ENCODE measurements around the gene ADAMTS4.
"Not testable (repeated sequence)": the region's sequence is repeated elsewhere in the genome, so short reads cannot be mapped to it uniquely, and the experiment has no call there.

The ADAMTS4 gene

DNA sequence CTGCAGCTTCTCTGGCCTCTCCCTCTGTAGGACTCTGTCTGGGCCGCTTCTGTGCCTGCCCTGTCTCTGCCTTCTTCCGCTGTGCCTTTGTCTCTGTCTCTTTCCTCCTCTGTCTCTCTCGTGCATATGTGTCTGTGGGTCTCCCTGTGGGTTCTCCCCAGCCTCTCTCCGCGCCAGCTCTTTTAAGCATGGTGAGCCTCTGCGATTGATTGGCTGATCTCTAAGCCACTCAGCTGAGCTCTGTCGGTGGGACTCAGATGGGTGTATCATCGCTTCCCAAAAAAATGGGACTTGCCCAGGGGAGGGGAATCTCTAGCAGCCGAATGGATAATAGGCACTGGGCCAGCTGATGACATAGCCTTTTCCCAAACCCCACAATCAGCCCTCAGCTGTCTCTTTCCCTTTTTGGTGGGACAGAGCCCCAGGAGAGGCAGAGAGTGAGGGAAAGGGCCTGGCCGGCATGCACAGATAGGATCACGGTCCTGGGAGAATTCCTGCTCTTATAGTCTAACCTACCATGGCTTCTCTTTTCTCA, at the start of gene ADAMTS4:
ADAMTS4 (minus strand) TSS at position 158 of the 535 bp plus-strand sequence. CDS start 427 bp downstream, outside the sequence.
- DNase-seq = peak; percentile 94

GRCh38 chr1:161244888-161245287, 46.0 kb upstream of the ADAMTS4 start:
- DNase-seq = no peak

DNA sequence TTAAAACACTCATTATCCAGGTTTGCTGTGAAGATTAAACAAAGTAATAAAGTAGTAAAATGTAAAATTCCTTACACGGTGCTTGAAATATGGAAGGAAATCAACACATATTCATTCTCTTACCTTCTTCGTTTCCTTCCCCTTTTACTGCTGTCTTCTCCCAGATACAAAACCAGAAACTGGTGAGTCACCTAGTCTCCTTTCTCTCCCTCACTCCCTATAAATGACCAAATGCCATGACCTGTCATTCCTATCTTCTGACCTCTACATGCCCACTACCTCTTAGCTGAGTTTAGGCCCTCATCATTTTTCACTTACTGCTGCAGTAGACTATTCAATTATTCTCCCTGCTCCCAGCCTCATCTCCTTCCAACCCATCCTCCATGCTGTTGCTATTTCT, 43.5 kb upstream of the ADAMTS4 start:
- DNase-seq = peak; percentile 53

GRCh38 chr1:161241682-161242081, 42.8 kb upstream of the ADAMTS4 start:
- DNase-seq = no peak

DNA sequence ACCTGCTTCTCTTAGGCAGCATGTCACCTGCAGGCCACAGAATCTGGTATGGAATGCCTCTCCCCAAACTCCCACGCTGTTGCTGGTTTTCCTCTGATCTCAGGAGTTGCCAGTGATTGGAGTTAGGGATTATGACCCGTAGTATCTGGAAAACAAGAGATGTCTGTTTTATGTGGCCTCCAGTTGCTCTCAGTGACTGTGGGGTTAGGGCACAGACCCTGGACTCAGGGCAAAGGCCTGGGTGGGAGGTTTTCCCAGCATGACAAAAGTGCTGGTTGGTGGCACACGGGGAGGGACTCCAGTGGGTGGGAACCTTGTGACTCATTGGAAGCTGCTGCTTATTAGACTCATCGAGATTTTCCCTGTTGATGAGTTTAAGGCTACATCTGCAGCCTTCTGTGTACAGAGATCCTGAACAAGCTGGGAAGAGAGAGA, 39.2 kb upstream of the ADAMTS4 start, which contains the start of gene NR1I3:
NR1I3 (minus strand) TSS at position 165 of the 435 bp plus-strand sequence. CDS start 1,638 bp downstream, outside the sequence.
- DNase-seq = no peak

DNA sequence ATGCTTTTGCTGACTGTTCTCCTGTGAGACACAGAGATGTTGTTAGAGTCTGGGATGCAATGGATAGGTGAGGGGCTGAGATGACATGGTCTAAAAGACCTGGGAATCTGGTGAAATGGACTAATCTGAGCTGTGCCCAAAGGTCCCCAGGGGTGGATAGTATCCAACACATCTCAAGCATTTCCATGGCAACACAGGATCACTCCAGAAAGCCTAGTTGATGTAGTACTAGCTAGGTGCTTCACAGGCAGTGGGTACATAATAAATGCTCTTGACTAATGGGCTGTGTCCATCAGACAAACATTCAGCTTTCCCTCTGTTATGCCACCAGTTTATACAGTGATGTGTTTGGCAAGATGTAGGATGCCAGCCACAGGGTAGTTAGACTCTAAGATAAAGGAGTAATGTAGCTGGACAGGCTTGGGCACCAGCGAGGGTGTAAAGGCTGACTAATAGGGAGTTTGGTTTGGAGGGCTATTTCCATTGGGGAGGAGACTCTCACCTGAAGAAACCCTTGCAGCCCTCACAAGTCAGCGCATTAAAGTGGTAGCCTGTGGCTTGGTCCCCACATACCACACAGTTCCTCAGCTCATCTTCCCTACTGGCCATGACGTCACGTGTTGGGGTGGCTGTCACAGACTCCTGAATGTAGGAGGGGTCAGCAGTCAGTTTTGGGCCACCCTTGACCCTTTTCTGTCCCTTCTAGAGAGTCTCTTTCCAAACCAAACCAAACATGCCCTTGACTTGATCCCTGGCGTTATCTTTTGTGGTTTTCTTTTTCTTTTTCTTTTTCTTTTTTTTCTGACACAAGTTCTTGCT, 37.3 kb upstream of the ADAMTS4 start:
- no peak for DNase-seq

GRCh38 chr1:161233102-161233501, 34.2 kb upstream of the ADAMTS4 start:
- DNase-seq = no peak

- no peak for DNase-seq
These were observed 31.9 kb upstream of the ADAMTS4 start for GRCh38 chr1:161230762-161231161.

DNA sequence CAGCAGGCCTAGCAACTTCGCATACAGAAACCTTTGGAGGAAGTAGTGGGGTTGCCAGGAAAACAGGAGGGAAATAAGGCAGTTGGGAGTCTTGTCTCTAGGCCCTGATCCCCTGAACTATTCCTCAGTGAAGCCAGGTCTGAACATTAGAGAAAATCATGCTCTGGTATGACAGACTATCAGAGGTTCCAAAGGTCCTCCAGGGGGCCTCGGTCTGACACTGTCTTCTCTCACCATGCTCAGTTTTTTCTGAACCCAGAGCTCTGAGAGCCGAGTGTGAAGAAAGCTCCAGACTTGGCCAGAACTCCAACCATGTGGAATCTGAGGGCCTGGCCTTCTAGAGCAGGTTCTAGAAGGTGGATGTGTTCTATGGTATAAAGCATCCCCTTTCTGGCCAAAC, 31.0 kb upstream of the ADAMTS4 start:
- peak; percentile 13 for DNase-seq

- no peak for DNase-seq
These were observed 29.2 kb upstream of the ADAMTS4 start for GRCh38 chr1:161228032-161228431.

DNA sequence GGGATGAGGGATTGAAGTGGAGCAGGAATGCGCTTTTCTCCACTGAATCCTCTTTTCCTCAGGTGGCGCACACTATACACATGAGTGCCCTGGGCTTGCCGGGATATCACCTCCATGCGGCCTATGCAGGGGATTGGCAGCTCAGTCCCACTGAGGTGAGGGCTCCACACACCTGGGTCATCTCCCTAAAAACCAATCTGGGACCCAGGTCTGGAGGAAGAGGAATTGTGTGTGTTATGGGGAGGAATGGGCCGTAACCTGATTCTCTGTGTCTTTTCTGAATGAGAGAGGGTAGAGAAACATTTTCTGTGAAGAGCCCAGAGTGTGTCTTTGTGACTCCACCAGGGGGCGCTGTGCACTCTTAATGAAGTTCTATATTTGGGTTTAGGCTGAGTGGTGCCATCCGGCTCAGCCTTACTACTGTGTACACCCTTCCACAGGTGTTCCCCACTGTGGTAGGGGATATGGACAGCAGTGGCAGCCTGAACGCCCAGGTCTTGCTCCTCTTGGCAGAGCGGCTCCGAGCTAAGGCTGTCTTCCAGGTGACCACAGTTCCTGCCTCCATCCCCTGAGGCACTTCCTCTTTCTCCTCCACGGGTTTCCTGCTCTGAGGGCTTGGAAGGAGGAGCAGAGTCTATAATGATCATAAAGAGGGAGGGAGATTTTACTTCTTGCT, 28.5 kb upstream of the ADAMTS4 start:
- peak; percentile 73 for DNase-seq

- DNase-seq = no peak
These were observed 27.9 kb upstream of the ADAMTS4 start for GRCh38 chr1:161226759-161227158.

DNA sequence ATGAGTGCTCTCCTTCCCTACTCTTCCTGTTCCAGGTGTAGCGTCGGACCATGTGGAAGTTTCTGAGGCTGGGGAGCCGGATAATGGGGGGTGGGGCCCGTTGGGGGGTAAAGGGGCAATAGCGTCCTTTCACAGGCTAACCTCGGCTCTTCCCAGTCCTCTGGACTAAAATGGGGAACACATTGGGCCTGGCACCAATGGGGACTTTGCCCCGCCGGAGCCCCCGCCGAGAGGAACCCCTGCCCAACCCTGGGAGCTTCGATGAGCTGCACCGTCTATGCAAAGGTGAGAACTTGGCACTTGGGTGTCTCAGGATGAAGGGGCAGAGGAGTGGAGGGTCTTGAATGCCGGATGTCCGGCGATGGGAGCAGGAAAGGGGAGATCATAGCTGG, 27.5 kb upstream of the ADAMTS4 start:
- DNase-seq = no peak

DNA sequence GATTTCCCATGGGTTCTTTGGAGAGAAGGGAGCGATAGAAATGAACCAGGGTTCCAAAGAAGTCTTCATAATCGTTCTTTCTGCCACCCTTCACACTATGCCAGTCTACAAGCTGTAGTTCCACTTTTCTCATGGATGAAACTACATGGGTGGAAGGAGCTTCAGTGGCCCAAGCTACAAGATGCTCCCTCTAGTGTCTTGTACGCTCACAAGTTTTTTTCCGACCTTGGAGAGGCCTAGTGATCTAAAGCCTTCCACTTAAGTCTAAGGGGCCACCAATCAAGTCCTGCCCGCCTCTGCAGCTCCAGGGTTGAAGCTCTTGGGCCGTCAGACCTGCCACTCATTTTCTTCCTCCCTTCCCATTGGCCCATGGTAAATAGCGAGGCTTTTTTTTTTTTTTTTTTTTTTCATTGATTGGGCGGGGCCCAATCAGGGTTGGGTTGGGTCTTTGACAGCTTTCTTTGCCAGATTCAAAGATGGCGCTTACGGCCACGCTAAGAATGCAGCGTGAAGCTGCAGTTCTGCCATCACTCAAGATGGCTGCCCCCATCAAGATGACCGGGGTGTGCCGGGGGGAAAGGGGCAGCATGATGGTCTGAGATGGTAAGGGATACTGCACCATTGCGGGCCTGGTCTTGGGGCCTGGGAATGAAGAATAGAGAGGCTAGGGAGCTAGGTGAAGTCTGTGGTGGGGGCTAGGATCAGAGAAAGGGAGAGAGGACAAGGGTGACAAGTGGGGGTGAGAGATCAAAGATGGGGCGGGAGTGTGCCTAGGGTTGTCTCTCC, 26.9 kb upstream of the ADAMTS4 start, which contains the start of gene TOMM40L:
TOMM40L (plus strand) TSS at position 527 of the 786 bp plus-strand sequence. CDS start 430 bp downstream, outside the sequence.
- peak; percentile 100 for DNase-seq

GRCh38 chr1:161225178-161225533, 26.3 kb upstream of the ADAMTS4 start:
- no peak for DNase-seq

- DNase-seq = not testable (repeated sequence)
These were observed 25.8 kb upstream of the ADAMTS4 start for GRCh38 chr1:161224695-161225087.

DNA sequence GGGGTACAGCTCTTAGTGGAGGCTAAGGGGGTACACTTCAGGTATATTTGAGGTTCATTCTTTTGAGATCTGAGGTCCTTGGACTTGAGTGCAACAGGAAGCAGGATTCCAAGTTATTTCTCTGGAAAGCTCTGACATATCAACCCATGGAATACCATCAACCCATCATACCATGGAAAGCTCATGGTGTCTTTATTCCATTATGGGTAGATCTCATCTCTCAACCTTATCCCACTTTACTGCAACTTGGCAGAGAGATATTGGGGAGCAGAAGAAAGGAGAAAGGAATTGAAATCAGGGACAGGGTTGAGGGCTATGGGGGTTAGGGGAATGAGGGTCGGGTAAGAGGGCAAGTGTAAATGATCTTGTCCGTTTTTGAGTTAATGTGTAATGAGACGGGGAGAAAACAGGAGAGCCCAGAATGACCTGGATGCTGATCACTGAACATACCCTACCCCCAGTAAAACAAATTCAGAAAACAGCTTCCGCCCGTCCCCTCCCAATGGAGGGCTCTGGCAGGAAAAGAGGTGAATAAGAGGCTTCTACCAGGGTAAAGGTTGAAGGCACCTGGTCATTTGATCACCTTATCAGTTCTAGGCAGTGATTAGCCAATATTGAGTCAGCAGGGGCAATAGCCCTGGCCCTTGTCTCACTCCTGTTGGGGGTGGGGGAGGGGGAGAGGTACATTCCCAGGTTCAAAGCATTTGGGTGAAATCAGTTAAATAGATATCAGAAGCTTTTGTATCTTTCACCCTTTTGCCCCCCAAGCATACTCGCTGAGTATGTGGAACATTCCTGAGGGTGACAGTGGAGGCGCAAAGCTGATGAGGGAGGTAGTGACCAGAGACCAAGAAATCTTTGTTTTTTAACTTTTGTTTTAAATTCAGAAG, 25.2 kb upstream of the ADAMTS4 start:
- DNase-seq = no peak

DNA sequence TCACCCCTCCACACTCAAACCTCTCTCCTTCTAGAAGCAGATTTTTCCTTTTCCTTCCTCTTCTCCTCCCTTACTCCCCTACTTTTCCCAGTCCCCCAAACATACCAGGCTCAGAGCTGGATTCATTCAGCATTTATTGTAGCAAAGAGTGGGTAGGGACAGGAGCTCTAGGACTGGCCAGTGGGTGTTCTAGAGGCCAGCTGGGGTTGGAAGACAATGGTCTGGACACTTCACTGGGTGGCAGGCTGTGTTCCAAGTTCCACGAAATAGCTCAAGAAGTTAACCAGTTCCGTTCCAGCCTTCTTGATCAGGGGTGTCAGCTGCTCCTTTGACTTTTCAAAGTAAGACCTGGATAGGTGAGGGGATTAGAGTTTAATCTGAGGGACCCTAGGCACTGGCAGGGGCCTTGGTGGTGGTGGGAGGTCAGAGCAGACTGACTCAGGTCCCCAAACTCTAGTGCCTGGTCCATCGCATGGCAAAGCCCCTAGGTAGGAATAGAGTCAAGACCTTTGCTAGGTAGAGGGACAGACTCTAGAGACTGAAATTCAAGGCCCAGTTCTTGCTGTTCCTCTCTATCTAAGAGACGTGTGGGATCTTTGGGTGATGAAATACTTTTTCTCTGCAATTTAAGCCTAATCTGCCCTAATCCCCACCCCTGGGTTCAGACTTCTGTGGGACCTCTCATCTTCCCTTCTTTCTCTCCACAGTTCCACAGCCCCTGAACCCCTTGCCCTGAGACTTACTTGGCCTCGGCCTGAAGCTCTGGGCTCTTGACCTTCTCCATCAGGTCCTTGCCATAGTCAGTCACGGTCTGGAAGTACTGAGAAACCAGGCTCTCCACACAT, 23.5 kb upstream of the ADAMTS4 start:
- DNase-seq = no peak

DNA sequence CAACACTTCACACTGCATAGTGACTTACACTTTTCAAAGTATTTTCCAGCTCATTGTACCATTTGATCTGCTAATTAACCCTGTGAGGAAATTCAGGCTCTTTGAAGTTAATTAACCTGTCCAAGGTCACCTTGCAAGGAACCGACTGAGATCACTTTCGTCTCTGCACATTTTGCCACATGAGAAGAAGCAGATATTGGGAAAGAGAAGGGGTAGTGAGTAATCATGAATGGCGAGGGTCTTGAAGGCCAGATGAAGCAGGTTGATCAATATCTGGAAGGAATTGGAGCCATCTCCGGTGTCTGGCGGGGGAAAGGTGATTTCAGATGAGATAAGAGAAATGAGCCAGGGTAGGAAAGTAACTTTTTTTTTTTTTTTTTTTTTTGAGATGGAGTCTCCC, 21.1 kb upstream of the ADAMTS4 start:
- no peak for DNase-seq

DNA sequence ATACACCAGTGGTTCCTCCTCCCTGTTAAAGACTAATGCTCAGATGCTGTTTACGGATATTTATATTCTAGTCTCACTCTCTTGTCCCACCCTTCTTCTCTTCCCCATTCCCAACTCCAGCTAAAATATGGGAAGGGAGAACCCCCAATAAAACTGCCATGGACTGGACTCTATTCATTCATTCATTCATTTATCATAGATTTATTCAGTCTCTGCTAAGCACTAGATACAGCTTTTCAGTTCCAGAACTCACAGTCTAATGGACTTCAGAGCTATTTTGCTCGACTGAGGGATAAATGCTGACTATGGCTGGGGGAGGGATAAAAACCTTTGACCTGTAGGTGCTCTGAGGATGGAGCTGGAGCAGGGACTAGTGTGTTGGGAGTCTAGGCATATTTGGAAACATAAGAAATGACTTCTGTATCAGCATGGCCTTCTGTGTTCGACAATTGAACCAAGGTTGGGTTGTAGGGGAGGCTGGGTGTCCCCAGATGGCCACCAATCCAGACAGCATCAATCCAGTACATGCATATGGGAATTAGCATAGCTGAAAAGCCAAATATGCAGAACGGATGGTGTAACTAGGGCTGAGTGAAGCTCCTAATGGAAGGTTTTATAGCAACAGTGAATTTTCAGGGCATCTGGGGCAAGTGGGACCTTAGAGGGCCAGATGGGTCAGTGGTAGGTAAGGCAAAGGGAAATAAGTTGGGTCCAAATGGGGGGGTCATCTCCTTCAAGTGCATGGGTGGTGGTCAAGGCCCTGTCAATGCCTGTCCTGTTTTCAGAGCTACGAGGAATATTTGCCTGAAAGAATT, 20.4 kb upstream of the ADAMTS4 start:
- no peak for DNase-seq
